ENCODE results near the gene DDX59. TPM values are rescaled to one million over a fixed set of nuclear protein-coding genes. Genes with fewer than 3 reads are reported as not detected.

Gene DDX59
- total RNA-seq, 1 experiment from 2014 or later: 16.0 TPM

GRCh38 chr1:200636681-200637080 lies 33.0 kb downstream of the DDX59 start:
- RAD21 ChIA-PET (ENCODE audit: low non-redundant PET in 1 of 2, low total read pairs in 2 of 2, uncharacterized antibody in 2 of 2, unreplicated experiment in 2 of 2): no interaction called here
- intact Hi-C loops (cut with micrococcal nuclease): no loop called here
- H4K20me1 ChIP-seq (ENCODE audit: insufficient read depth): no peaks in the 10 kb centered on the region
- no peak overlapping the region for H3K4me2 ChIP-seq (ENCODE audit: low read length)
- CTCF ChIA-PET: interaction anchor here (1.5 kb wide), 1 partner anchor 15 kb away, joined by 6 read pairs; no protein-coding TSS in a partner anchor
- H3K27me3 ChIP-seq (ENCODE audit: insufficient read depth, low read length): no peaks in the 10 kb centered on the region
- no peak for TF ChIP-seq EZH2 (IDR thresholded peaks at IDR 0.05)
- no peak for TF ChIP-seq POLR2AphosphoS5 (IDR thresholded peaks at IDR 0.05; ENCODE audit: low read depth, low read length)
- no peak for TF ChIP-seq ATF3 (IDR thresholded peaks at IDR 0.05)
- TF ChIP-seq ZBTB33 (IDR thresholded peaks at IDR 0.05; ENCODE audit: extremely low read depth, insufficient replicate concordance, low read length): no peak
- no peak for TF ChIP-seq CBX3 (IDR thresholded peaks at IDR 0.05; ENCODE audit: low read depth)
- peaks cover 21 to 40% of the 10 kb centered on the region in 2 experiments for H3K4me1 ChIP-seq (ENCODE audit: control insufficient read depth in 1 of 2, insufficient read depth in 2 of 2, low read length in 2 of 2)
- H2AFZ ChIP-seq (ENCODE audit: low read depth, low read length, poor library complexity, severe bottlenecking): no peak overlapping the region
- ATAC-seq: no peak
- H3K9ac ChIP-seq (ENCODE audit: low read length): no peak overlapping the region
- no peak overlapping the region for H3K4me3 ChIP-seq (replicated peaks in 1 of 2; ENCODE audit: low read depth in 1 of 2, low read length in 2 of 2)
- no peak for DNase-seq (ENCODE audit: low read depth, low spot score)
- H3K9me2 ChIP-seq (ENCODE audit: insufficient read depth): no peaks in the 10 kb centered on the region
- POLR2A ChIA-PET: interaction anchor here (1.7 kb wide), 1 partner anchor 33 kb away, joined by 5 read pairs; the partner anchor contains the start of gene DDX59
- H3K27ac ChIP-seq (ENCODE audit: low read depth, low read length): no peak overlapping the region
- no peaks in the 10 kb centered on the region for H3K36me3 ChIP-seq (ENCODE audit: control insufficient read depth in 1 of 2, insufficient read depth in 2 of 2, low read length in 2 of 2)
- H3K79me2 ChIP-seq (ENCODE audit: insufficient read depth, low read length): no peaks in the 10 kb centered on the region
- no TSS peak for BruUV-seq (replicated peaks)
- H3K9me3 ChIP-seq (ENCODE audit: control insufficient read depth in 1 of 2, insufficient read depth in 1 of 2, low read depth in 1 of 2, low read length in 2 of 2): no peaks in the 10 kb centered on the region
